ENCODE measurements around the gene IGIP. TPM values are rescaled to one million over a fixed set of nuclear protein-coding genes. Genes with fewer than 3 reads are reported as not detected.
A peak's percentile ranks its signal among the peaks of the same experiment; 100 is the strongest.

IGIP gene
- total RNA-seq, 5 donors from 2014 or later (not counting 1 experiment from before 2014, with no cell fraction given) = 4.7 to 11.3 (median 9.7) TPM

- no peak overlapping the region for H3K4me3 Mint-ChIP-seq
- no CpG with 5 or more reads among the region's 1 CpG for WGBS (ENCODE audit: insufficient coverage)
- no peaks in the 10 kb centered on the region for H3K36me3 Mint-ChIP-seq
- ATAC-seq (replicated peaks in 1 of 4) = no peak
- H3K9me3 Mint-ChIP-seq = no peaks in the 10 kb centered on the region
- no peak overlapping the region for H3K27ac ChIP-seq (ENCODE audit: low read length)
- CTCF ChIA-PET = interaction anchor here in 1 of 2 donors (1.8 kb wide), 1 partner anchor 40 kb away, joined by 6 read pairs; no protein-coding TSS in a partner anchor
- POLR2A ChIA-PET = interaction anchor here in 1 of 2 donors (0.8 kb wide), 1 partner anchor 8 kb away, joined by 3 read pairs; no protein-coding TSS in a partner anchor
- no peak overlapping the region for H3K4me3 ChIP-seq (ENCODE audit: control insufficient read depth in 1 of 2, extremely low read depth in 1 of 2, low read length in 1 of 2)
- peaks cover 17 to 26% (median 25%) of the 10 kb centered on the region in 3 donors for H3K4me1 Mint-ChIP-seq
- no peaks in the 10 kb centered on the region for H3K36me3 ChIP-seq (ENCODE audit: control insufficient read depth in 2 of 2, extremely low read depth in 1 of 2, insufficient read depth in 1 of 2, low read length in 1 of 2)
- no peaks in the 10 kb centered on the region for H3K9me3 ChIP-seq
- H3K27me3 Mint-ChIP-seq = peaks cover 6 to 17% of the 10 kb centered on the region in 2 donors
- peaks cover 13 to 20% of the 10 kb centered on the region in 2 experiments for H3K4me1 ChIP-seq (ENCODE audit: control insufficient read depth in 1 of 2, extremely low read depth in 1 of 2, insufficient read depth in 2 of 2, low read length in 2 of 2)
- H3K27me3 ChIP-seq (replicated peaks in 1 of 2; ENCODE audit: control insufficient read depth in 2 of 2, extremely low read depth in 1 of 2, insufficient read depth in 2 of 2, low read length in 1 of 2) = peaks cover 6% of the 10 kb centered on the region in 2 experiments
- no peak overlapping the region for H3K27ac Mint-ChIP-seq
- DNase-seq = no peak
These were observed 21.6 kb upstream of the IGIP start for GRCh38 chr5:140104100-140104499.

DNA sequence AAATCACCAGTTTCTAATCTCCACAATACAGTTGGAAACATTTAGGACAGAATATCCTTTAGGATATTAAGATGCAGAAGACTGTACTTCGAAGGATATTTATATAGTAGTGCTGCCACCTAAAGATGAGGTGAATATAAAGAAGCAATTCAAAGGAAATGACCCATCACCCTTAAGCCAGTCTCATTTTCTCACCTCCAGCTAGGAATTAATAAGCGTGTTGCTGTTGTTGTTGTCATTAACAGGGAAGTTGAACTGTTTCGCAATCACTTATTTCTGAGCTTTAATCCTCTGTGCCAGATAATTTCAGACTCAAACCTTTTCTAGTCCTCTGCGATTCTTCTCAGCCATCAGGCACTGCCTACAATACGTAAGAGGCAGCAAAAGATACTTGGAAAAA lies 19.6 kb upstream of the IGIP start:
- H3K4me1 Mint-ChIP-seq = peaks cover 35 to 40% (median 38%) of the 10 kb centered on the region in 3 donors
- H3K9me3 Mint-ChIP-seq = no peaks in the 10 kb centered on the region
- H3K36me3 ChIP-seq (ENCODE audit: control insufficient read depth in 2 of 2, extremely low read depth in 1 of 2, insufficient read depth in 1 of 2, low read length in 1 of 2) = no peaks in the 10 kb centered on the region
- H3K27me3 ChIP-seq (replicated peaks in 1 of 2; ENCODE audit: control insufficient read depth in 2 of 2, extremely low read depth in 1 of 2, insufficient read depth in 2 of 2, low read length in 1 of 2) = peaks cover 7 to 12% of the 10 kb centered on the region in 2 experiments
- WGBS (ENCODE audit: insufficient coverage) = no CpG with 5 or more reads among the region's 5 CpGs
- peak overlapping the region; percentile 91 to 96 (median 95) for H3K4me3 Mint-ChIP-seq
- ATAC-seq (replicated peaks in 1 of 4) (no peak), DNase-seq (no peak)
- H3K4me3 ChIP-seq (ENCODE audit: control insufficient read depth in 1 of 2, extremely low read depth in 1 of 2, low read length in 1 of 2) = no peak overlapping the region
- ChIA-PET CTCF (interaction anchor here (0.6 to 1.8 kb wide), 4 partner anchors 10 to 396 kb away, joined by 3 to 6 read pairs (median 3); no protein-coding TSS in a partner anchor), POLR2A (no interaction called here)
- no peaks in the 10 kb centered on the region for H3K36me3 Mint-ChIP-seq
- peak overlapping the region; percentile 96 to 98 for H3K27ac Mint-ChIP-seq
- H3K27me3 Mint-ChIP-seq = peaks cover 11 to 12% of the 10 kb centered on the region in 2 donors
- peaks cover 13 to 22% of the 10 kb centered on the region in 2 experiments for H3K4me1 ChIP-seq (ENCODE audit: control insufficient read depth in 1 of 2, extremely low read depth in 1 of 2, insufficient read depth in 2 of 2, low read length in 2 of 2)
- H3K27ac ChIP-seq (ENCODE audit: low read length) = peak overlapping the region; percentile 97
- H3K9me3 ChIP-seq = no peaks in the 10 kb centered on the region

DNA sequence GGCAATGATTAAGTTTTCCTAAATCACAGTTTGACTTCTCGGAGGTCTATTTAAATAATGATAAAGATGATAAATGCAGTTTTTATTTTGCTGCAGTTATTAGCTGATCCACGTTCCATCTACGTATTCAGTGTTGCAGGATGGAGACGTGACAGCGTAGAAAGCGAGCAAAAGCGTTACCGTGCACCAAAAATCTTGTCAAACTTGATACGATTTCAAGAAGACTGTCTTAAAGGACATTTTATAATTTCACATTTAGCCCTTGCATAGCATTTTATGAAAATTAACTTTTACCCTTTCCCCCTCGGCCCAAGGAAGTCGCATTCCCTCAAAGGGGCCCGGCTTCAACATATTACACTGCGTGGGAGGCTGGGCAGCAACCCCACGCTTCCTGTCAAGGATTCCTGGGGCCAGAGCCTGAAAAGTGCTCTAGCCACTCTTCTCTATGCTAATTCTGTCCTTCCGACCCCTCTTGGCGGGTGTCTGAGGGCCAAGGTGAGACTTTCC lies 18.9 kb upstream of the IGIP start:
- H3K4me1 ChIP-seq (ENCODE audit: control insufficient read depth in 1 of 2, extremely low read depth in 1 of 2, insufficient read depth in 2 of 2, low read length in 2 of 2) = peaks cover 13 to 27% of the 10 kb centered on the region in 2 experiments
- Mint-ChIP-seq H3K9me3 (no peaks in the 10 kb centered on the region), H3K27me3 (peaks cover 11% of the 10 kb centered on the region in 2 donors), H3K36me3 (no peaks in the 10 kb centered on the region), H3K27ac (peak overlapping the region; percentile 96 to 98), H3K4me3 (peak overlapping the region; percentile 91 to 96 (median 95)), H3K4me1 (peaks cover 39 to 47% (median 43%) of the 10 kb centered on the region in 3 donors)
- no peaks in the 10 kb centered on the region for H3K9me3 ChIP-seq
- ChIA-PET POLR2A (interaction anchor here in 1 of 2 donors (1.3 kb wide), 1 partner anchor 11 kb away, joined by 7 read pairs; no protein-coding TSS in a partner anchor), CTCF (interaction anchor here in 1 of 2 donors (0.9 to 1.1 kb wide), 4 partner anchors 9 to 39 kb away, joined by 3 to 9 read pairs (median 3); no protein-coding TSS in a partner anchor)
- WGBS (ENCODE audit: insufficient coverage) = 56% methylated on average over 14 of the region's 16 CpGs
- no peak for DNase-seq
- no peak for ATAC-seq (replicated peaks in 1 of 4)
- peaks cover 7 to 12% of the 10 kb centered on the region in 2 experiments for H3K27me3 ChIP-seq (replicated peaks in 1 of 2; ENCODE audit: control insufficient read depth in 2 of 2, extremely low read depth in 1 of 2, insufficient read depth in 2 of 2, low read length in 1 of 2)
- peak overlapping the region; percentile 97 for H3K27ac ChIP-seq (ENCODE audit: low read length)
- peak overlapping the region; percentile 66 to 87 for H3K4me3 ChIP-seq (ENCODE audit: control insufficient read depth in 1 of 2, extremely low read depth in 1 of 2, low read length in 1 of 2)
- H3K36me3 ChIP-seq (ENCODE audit: control insufficient read depth in 2 of 2, extremely low read depth in 1 of 2, insufficient read depth in 1 of 2, low read length in 1 of 2) = no peaks in the 10 kb centered on the region

DNA sequence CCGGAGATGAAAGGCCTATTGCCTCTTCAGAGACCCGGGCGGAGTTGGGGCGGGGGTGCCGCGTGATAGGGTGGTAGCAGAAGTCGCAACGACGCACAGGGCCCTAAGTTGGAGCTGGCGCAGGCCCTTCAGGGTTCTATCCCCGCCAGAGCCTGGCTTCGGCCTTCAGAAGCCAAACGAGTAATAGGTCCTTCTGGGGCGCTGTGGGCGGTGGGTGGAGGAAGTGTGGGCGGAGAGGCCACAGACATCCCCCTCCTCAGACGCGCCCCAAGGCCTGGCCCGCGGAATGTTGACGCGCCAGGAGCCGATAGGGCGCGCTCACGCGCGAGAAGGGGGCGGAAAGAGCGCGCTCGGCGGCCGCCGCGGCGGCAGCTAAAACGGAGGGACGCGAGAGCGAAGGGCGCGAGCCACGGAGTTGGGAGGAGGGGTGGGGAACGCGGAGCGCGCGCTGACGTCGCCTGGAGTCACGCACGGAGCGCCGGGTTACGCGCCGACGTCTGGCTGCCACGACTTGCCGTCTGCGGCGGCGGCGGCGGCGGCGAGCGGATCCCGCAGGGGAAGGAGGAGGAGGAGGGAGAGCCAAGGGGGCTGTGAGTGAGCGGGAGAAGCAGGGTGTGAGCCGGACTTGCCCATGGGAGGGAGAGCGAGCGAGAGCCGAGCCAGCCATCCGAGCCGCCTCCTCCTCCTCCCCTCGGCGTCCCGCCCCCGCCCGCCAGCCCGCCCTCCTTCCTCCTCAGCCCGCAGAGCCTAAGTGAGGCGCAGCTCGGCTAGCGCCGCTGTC lies 18.2 kb upstream of the IGIP start:
- H3K4me3 ChIP-seq (ENCODE audit: control insufficient read depth in 1 of 2, extremely low read depth in 1 of 2, low read length in 1 of 2) = peak overlapping the region; percentile 66 to 87
- Mint-ChIP-seq H3K27me3 (peaks cover 8% of the 10 kb centered on the region in 2 donors), H3K4me1 (peaks cover 46 to 52% (median 49%) of the 10 kb centered on the region in 3 donors), H3K4me3 (peak overlapping the region; percentile 91 to 96 (median 95)), H3K36me3 (no peaks in the 10 kb centered on the region), H3K27ac (peak overlapping the region; percentile 96 to 98), H3K9me3 (no peaks in the 10 kb centered on the region)
- H3K27ac ChIP-seq (ENCODE audit: low read length) = peak overlapping the region; percentile 97
- WGBS (ENCODE audit: insufficient coverage) = under 1% methylated on average over 59 of the region's 88 CpGs
- ChIA-PET CTCF (interaction anchor here in 1 of 2 donors (1.0 to 1.1 kb wide), 3 partner anchors 14 to 38 kb away, joined by 3 to 9 read pairs (median 3); no protein-coding TSS in a partner anchor), POLR2A (interaction anchor here in 1 of 2 donors (0.5 to 1.3 kb wide), 3 partner anchors 9 to 1908 kb away, joined by 3 to 9 read pairs (median 7); no protein-coding TSS in a partner anchor)
- no peaks in the 10 kb centered on the region for H3K36me3 ChIP-seq (ENCODE audit: control insufficient read depth in 2 of 2, extremely low read depth in 1 of 2, insufficient read depth in 1 of 2, low read length in 1 of 2)
- H3K27me3 ChIP-seq (replicated peaks in 1 of 2; ENCODE audit: control insufficient read depth in 2 of 2, extremely low read depth in 1 of 2, insufficient read depth in 2 of 2, low read length in 1 of 2) = peaks cover 9 to 12% of the 10 kb centered on the region in 2 experiments
- peak; percentile 88 to 92 (median 89) for ATAC-seq (replicated peaks in 1 of 4)
- peak; percentile 88 to 98 (median 93) for DNase-seq
- no peaks in the 10 kb centered on the region for H3K9me3 ChIP-seq
- H3K4me1 ChIP-seq (ENCODE audit: control insufficient read depth in 1 of 2, extremely low read depth in 1 of 2, insufficient read depth in 2 of 2, low read length in 2 of 2) = peaks cover 15 to 34% of the 10 kb centered on the region in 2 experiments

DNA sequence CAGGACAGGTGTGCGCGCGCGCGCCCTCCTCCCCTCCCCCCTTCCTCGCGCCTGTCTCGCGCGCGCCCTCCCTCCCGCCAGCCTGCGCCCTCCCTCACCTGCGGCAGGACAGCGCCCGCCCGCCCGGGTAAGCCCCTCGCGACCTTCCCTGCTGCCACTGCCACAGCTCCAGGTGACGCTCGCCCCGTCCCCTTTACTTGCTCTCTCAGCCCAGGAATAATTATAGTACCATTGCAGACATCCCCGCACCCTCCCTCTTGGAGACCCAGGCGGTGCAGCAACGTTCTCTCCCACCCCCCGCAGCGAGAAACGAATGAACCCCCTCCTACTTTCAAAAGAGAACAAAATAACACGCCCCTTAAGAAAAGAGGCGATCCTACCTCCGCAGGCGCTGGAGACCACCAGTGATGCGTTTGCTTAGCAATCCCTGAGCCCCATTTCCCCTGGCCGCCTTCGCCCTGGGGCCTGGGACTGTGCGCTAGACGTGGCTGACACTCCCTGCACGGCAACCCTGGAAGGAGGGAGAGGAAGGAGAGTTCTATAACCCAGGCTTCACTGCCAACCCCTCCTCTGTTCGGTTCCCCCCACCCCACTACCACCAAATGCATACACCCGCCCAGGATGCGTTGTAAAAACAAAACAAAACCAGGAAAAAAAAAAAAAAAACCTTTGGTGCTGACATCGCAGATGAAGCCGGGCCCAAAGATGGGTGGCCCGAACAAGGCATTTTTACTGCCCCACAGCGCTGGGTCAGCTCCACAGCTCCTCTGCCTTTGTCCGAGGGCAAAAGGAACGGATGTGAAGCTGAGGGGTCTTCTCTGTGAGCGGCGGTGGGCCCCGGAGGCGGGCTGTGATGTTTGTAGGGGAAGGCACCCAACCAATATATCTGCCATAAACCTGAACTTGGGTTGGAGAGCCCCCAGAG lies 17.4 kb upstream of the IGIP start:
- ATAC-seq (replicated peaks in 1 of 4) (peak in 1 of 4 experiments; percentile 0), DNase-seq (peak in 13 of 35 experiments; percentile 4 to 31 (median 20))
- no peaks in the 10 kb centered on the region for H3K36me3 ChIP-seq (ENCODE audit: control insufficient read depth in 2 of 2, extremely low read depth in 1 of 2, insufficient read depth in 1 of 2, low read length in 1 of 2)
- H3K9me3 ChIP-seq = no peaks in the 10 kb centered on the region
- CTCF ChIA-PET = interaction anchor here in 1 of 2 donors (1.0 to 1.6 kb wide), 5 partner anchors 10 to 36 kb away, joined by 3 to 9 read pairs (median 4); no protein-coding TSS in a partner anchor
- Mint-ChIP-seq H3K4me3 (peak overlapping the region; percentile 91 to 96 (median 95)), H3K36me3 (no peaks in the 10 kb centered on the region), H3K27ac (peak overlapping the region; percentile 95 to 98), H3K4me1 (peaks cover 51 to 59% (median 58%) of the 10 kb centered on the region in 3 donors), H3K9me3 (no peaks in the 10 kb centered on the region), H3K27me3 (peaks cover 3 to 7% of the 10 kb centered on the region in 2 donors)
- peaks cover 9 to 12% of the 10 kb centered on the region in 2 experiments for H3K27me3 ChIP-seq (replicated peaks in 1 of 2; ENCODE audit: control insufficient read depth in 2 of 2, extremely low read depth in 1 of 2, insufficient read depth in 2 of 2, low read length in 1 of 2)
- POLR2A ChIA-PET = interaction anchor here (0.5 to 1.3 kb wide), 4 partner anchors 10 to 1907 kb away, joined by 3 to 13 read pairs (median 8); no protein-coding TSS in a partner anchor
- peak overlapping the region; percentile 97 for H3K27ac ChIP-seq (ENCODE audit: low read length)
- H3K4me3 ChIP-seq (ENCODE audit: control insufficient read depth in 1 of 2, extremely low read depth in 1 of 2, low read length in 1 of 2) = peak overlapping the region; percentile 77 to 87
- H3K4me1 ChIP-seq (ENCODE audit: control insufficient read depth in 1 of 2, extremely low read depth in 1 of 2, insufficient read depth in 2 of 2, low read length in 2 of 2) = peaks cover 17 to 42% of the 10 kb centered on the region in 2 experiments
- WGBS (ENCODE audit: insufficient coverage) = 3% methylated on average over 26 of the region's 52 CpGs
